GM21423 (cell line): ENCODE measurements around the gene SRD5A1.

Source experiments
- ATAC-seq: cut with Tn5 transposase; IDR thresholded peaks from one replicate; pipeline ENCODE4 v1.9.1; 2021; ENCODE audit warnings: mild to moderate bottlenecking, moderate library complexity; ENCODE audit not compliant: unreplicated experiment

The SRD5A1 gene

GRCh38 chr5:6681682-6682081 is 48.4 kb downstream of the SRD5A1 start:
- no peak for ATAC-seq

GRCh38 chr5:6682239-6682638 is 49.0 kb downstream of the SRD5A1 start:
- no peak for ATAC-seq

DNA sequence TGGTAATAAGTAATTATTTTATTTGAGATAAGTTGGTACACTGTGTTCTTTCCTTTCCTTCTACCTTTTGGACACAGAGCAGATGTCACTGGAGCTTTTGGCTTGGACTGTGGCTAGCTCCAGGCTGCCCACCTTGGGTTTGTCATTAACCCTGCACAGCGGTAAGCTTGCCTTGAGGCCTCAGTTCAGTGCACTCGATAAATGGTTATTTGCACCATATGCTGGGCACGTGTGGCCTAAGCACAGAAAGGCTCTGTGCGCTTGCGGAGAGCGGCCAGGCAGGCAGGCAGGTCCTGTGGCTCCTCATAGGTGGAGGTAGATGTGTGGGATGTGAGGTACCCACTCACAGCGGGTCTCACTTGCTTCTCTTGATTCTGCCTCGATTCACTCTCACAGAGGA is 50.0 kb downstream of the SRD5A1 start:
- ATAC-seq, result no peak

DNA sequence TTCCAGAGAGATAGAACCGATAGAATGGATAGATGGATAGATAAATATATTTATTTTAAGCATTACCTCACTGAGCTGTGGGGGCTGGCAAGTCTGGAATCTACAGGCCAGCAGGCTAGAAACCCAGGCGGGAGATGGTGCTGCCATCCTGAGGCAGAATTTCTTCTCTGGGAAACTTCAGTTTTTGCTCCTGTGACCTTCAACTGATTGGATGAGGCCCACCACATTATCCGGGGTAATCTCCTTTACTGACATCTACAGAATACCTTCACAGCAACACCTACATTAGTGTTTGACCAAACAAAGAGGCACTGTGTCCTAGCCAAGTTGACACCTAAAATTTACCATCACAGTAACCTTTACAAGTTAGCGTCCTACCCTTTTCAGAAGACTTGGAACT is 50.8 kb downstream of the SRD5A1 start:
- no peak for ATAC-seq

- no peak for ATAC-seq
Observed at GRCh38 chr5:6686501-6686900, 53.3 kb downstream of the SRD5A1 start.

- no peak for ATAC-seq
Observed at GRCh38 chr5:6686915-6687409, 53.7 kb downstream of the SRD5A1 start.

DNA sequence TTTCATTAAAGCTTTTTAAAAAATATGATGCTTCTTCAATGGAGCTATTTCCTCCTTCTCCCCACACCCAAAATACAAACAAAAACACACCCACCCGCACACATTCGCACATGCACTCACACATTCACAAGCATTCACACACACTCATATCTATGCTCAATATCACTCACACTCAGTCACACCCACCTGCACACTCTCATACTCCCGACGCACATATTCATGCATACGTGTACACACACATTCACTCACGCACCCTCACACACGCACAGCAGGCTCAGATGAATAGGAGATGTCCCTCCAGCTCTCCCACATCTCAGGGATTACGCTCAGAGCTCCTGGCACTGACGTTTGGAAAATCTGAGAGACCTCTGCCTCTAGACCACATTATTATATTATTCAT is 54.3 kb downstream of the SRD5A1 start:
- ATAC-seq, result no peak

DNA sequence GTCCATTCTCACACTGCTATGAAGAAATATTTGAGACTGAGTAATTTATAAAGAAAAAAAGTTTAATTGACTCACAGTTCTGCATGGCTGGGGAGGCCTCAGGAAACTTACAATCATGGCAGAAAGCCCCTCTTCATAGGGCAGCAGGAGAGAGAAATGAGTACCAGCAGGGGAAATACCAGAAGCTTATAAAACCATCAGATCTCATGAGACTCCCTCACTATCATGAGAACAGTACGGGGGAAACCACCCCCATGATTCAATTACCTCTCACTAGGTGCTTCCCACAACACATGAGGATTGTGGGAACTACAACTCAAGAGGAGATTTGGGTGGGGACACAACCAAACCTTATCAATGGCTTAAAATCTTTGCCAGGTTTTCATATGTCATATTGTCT is 59.7 kb downstream of the SRD5A1 start:
- no peak for ATAC-seq

- no peak for ATAC-seq
Observed at GRCh38 chr5:6698696-6699095, 65.5 kb downstream of the SRD5A1 start.

DNA sequence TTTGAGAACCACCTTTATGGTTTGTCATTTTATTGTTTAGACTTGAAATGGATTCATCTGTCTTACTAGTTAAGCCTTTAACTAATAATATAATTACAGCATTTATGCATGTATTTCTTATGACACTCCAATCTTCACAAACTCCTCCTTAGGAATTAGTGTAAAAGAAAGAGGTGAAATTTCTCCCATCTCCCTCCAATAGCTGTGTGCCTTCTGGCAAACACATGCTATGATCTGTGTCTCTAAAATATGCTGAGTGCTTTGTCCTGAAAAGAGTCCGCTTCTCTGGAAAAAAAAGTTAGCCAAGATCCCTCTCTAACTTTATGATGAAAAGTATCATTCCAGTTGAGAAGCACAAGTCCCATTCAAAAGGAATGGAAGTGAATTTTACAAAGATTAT is 66.1 kb downstream of the SRD5A1 start:
- no peak for ATAC-seq

DNA sequence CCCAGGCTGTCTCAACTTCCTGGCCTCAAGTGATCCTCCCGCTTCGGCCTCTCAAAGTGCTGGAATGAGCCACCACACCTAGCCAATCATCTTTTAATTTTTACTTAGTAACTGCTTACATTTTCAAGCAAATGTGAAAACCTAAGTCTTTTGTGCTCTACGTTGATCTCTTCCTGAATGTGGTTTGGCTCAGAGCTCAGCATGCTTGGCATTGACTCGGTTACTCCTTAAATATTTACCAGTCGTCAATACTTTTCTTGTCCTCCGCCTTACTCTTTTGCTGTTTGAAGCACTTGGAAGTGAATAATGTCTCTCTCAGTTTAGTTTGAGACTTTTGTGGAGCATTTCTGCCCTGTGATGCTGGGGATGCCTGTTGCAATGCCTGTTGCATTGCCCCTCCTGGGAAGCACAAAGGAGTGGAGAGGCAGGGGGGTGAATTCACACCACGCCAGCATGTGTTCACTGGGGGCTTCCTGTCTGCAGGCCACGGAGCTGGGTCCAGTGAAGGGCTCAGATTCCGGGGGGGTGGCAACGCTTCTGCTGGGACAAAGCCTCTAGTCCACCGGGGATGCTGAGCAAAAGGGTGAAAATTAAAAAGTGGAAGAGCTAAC is 66.9 kb downstream of the SRD5A1 start:
- ATAC-seq, result no peak

GRCh38 chr5:6700685-6701355 is 67.6 kb downstream of the SRD5A1 start:
- ATAC-seq, result no peak

GRCh38 chr5:6701491-6701890 is 68.3 kb downstream of the SRD5A1 start:
- no peak for ATAC-seq

- no peak for ATAC-seq
Observed at GRCh38 chr5:6702633-6703032, 69.4 kb downstream of the SRD5A1 start.

DNA sequence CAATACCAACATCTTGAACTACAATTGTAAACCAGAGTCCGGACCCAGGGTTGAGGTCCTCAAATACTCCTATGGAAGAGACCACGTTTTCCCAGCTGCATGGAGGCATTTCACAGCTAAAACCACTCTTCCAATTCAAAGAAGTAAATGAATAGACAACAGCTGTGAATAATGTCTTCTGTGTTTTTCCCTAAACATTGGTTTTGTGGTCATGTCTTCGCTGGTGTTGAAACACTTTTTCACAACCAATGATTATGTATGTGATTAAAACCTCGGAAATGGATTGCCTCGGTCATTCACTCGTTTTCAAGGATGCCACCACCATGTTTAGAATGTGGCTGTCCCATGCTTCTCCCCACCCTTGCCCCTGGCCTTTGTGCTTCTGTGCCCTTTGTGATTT is 70.6 kb downstream of the SRD5A1 start:
- no peak for ATAC-seq

DNA sequence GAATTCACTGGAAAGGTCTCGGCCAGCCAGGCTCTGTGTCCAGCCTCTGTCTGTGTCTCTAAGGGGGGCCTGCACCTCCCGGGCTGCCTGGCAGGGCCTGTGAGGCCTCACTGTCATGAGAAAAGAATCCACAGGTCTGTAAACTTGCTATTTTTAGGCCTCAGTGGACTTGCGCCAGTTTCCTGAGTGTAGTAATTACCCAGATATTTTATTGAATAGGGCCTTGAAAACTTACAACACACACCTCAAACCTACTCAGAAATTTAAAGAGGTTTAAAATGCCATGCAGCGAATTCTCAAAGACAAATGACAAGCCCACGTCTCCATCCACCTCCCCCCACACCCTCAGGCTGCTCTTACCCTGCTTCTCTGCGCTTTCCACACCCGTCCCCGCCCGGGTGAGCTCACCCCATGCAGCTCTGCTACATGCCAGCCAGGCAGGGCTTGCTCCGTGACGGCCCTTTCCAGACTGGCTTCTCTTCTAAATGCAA is 71.2 kb downstream of the SRD5A1 start:
- ATAC-seq, result no peak

- peak; percentile 62 for ATAC-seq
Observed at GRCh38 chr5:6705088-6705487, 71.8 kb downstream of the SRD5A1 start.

- no peak for ATAC-seq
Observed at GRCh38 chr5:6705959-6706358, 72.7 kb downstream of the SRD5A1 start.

- ATAC-seq, result no peak
Observed at GRCh38 chr5:6707852-6708251, 74.6 kb downstream of the SRD5A1 start.

- ATAC-seq, result no peak
Observed at GRCh38 chr5:6708814-6709213, 75.6 kb downstream of the SRD5A1 start.

GRCh38 chr5:6710070-6710469 is 76.8 kb downstream of the SRD5A1 start:
- no peak for ATAC-seq

DNA sequence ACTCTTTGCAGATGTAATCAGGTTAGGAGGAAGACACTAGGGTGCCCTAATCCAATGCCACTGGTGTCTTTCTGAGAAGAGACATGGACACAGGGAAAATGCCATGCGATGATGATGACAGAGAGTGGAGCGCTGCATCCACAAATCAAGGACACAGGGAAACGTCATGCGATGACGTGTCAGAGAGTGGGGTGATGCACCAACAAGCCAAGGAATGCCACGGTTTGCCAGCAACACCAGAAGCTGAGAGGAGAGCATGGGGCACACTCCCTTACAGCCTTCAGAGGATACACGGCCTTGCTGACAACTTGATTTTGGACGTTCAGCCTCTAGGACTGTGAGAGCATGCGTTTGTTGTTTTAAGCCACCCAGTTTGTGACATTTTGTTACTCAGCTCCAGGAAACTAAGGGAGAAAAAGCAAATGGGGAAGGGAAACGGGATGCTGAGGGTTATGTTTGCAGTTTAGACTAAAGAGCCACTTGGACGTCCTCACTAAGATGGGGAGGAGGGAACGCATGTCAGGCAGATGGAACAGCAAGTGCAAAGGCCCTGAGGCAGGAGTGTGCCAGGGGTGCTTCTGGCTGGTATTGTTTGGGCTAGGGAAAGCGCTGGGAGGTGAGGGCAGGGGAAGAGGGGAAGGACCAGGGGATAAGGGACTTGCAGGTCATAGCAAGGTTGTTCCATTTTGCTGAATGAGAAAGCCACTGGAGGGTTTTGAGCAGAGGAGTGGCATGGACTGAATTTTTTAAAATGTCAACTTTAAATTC is 77.5 kb downstream of the SRD5A1 start:
- ATAC-seq, result no peak
